HG02938 (cell line): ENCODE data around the gene FUT3.
"Not testable (repeated sequence)": the region's sequence is repeated elsewhere in the genome, so short reads cannot be mapped to it uniquely, and the experiment has no call there.

ENCODE experiments used
- ATAC-seq: cut with Tn5 transposase; IDR thresholded peaks from one replicate; pipeline ENCODE4 v1.9.1; 2021; ENCODE audit warnings: mild to moderate bottlenecking, moderate library complexity; ENCODE audit not compliant: unreplicated experiment

Gene FUT3

GRCh38 chr19:5851302-5851701 lies at the start of gene FUT3:
FUT3 (minus strand) TSS chr19:5851449.
- ATAC-seq: no peak

- ATAC-seq: no peak
Measured at GRCh38 chr19:5900976-5901375, 49.7 kb upstream of the FUT3 start.

GRCh38 chr19:5899728-5900526 lies 48.7 kb upstream of the FUT3 start:
- ATAC-seq: no peak

DNA sequence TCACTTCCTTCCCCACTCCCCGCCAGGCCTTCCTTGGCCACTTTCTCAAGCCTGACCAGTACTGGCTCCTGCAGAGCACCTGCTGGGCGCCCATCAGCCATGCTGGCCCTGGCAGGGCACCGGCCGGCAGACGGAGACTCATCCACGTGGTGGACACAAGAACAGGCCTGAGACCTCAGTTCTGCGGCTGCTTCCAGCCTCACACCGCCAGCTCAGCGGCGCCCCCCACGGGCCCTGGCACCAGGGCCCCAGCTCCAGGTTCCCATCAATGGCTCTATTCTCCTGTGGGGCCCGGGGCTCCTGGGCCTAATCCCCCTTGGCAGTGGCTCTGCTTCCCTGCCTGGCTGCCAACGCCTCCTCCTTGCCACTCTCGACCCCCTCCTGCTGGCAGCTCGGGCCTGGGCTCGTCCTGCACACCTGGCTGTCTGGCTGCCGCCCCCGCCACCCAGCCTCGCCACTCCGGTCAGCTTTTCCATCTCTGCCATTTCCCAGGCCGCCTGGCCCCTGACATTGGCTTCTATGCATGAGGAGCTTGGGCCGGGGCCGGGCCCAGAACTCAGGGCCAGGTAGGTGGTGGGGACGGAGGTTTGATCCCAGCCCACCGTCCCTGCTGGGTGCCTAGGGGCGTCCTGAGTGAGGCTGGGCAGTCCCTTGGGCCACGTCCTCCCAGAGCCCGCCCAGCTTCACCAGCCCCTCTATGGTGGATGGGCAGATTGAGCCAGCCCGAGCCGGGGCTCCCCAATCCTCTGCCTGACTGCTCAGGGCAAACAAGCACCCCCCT lies 46.1 kb upstream of the FUT3 start:
- ATAC-seq: no peak

DNA sequence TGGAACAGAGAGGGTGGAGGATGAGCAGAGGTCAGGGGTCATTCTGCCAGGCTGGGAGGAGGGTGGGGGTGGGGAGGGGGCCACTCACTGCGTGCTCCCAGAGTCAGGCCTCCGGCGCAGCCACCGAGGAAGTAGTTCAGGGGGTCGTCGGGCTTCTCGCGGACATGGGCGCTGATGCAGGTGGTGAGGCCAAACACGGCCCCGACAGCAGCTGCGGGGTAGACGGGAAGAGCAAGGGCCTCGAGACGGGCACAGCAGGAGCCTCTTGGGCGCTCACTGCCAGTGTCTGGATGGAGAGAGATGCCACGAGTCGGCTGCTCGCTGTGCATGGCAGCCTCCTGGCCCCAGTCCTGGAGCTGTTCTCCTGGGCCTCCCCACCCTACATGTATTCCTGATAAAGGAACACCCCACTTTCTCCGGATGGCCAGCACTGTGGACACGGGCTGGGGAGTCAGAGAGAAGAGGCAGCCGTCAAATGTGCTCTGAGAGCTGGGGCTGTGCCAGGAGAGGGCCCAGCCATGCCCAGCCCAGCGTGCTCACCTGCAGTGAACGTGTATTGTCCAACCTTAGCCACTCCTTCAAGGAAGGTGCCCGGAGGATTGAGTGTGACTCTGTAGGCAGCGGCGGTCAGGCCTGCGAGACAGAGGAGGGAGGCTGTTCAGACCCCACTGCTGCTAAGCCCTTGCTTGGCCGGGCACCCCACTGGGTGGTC lies 45.3 kb upstream of the FUT3 start:
- ATAC-seq: no peak

- no peak for ATAC-seq
Measured at GRCh38 chr19:5895890-5896289, 44.6 kb upstream of the FUT3 start.

DNA sequence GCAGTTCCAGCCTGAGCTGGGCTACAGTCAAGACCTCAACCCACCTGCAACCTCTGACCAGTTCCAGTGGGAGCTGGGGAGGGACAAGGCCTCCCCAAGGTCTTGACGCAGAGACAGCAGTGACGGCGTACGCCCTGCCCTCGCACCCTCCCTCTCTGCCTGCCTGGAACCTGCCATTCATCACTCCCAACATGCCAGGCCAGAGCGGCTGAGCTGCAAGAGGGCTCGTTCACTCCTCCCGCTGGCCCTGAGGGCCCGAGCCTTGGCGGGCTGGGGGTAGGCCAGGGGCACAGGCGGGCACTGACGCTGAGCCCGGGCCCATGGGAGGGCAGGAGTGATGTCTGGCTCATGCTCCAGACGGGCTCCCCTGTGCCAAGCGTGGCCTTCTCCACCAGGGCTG lies 44.2 kb upstream of the FUT3 start:
- ATAC-seq: no peak

DNA sequence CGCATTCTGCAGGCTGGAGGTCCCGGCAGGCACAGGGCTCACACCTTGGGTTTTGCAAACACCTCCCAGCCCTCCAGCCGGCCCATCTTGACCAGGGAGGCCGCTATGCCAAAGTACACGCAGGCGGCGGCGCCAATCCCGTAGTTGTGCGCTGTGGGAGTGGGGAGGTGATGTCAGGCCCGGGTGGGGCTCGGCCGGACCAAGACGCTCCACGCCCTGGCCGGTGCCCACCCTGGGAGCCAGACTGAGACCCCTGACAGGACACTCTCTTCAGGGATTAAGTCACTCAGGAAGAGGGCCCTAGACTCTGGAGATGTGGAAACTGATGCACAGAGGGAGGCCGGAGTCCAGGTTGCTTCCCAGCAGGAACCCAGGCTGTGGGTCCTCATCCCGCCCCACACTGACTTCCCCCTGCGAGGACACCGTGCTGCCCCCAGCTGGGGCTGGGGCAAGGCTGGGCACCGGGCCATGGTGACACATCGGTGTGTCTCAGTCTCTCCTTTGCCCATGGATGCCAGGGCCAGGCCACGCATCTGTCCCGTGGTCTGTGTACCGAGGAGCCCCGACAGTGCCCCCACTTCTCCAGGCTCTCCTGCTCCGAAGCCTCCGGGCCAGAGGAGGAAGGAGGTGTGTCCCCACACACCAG lies 43.6 kb upstream of the FUT3 start:
- ATAC-seq: no peak

DNA sequence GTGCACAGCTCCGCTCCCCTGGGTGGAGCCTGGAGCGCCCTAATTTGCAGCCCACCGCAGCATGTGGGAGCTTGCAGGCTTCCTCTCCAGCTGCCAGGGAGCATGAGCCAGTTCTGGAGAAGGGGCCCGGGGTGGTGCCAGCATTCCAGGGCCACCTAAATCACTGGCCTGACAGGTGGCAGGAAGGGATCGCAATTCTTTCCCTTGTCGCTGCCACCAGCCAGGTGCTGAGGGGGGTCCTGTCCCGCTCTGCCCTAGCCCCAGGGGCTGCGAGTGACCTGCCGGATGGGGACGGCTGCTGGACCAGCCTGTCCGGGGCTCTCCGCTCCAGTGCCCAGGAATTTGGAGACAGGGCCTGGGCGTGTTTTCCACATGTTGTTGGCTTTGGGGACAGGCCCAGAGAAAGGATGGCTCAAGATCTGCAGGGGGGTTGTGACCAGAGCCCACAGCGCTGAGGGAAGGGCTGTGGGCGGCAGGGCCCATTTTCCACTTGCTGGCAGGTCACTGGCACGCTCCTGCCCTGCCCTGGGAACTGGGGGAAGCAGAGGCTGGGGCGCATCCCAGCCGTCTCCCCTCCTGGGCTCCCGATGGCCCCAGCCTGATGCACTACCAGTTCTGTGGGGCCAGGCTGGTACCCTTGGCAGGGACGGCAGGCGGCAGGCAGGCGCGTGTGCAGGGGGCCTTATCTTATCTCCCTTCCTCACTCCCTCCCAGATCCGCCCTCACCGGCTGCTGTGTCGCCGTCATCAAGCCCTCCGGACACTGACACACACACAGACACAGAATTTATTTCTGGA lies 42.9 kb upstream of the FUT3 start:
- no peak for ATAC-seq

DNA sequence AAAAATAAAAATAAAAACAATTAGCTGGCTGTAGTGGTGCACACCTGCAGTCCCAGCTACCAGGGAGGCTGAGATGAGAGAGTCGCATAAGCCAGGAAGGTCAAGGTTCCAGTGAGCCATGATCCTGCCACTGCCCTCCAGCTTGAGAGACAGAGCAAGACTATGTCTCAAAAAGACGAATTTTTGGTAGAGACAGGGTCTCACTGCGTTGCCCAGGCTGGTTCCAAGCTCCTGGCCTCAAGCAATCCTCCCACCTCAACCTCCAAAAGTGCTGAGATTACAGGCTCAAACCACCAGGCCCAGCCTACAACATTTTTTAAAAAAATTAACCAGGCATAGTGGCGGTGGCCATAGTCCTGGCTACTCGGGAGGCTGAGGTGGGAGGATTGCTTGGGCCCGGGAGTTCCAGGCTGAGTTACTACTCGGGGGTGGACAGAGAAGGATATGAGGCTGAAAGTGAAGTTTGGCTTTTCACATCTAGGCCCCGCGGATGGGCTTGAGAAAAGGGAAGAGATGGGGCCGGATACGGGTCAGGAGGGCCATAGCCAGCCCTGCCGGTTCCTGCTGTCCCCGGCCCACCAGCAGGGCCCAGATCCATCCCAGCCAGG lies 42.2 kb upstream of the FUT3 start:
- no peak for ATAC-seq

GRCh38 chr19:5892772-5893275 lies 41.6 kb upstream of the FUT3 start:
- no peak for ATAC-seq

DNA sequence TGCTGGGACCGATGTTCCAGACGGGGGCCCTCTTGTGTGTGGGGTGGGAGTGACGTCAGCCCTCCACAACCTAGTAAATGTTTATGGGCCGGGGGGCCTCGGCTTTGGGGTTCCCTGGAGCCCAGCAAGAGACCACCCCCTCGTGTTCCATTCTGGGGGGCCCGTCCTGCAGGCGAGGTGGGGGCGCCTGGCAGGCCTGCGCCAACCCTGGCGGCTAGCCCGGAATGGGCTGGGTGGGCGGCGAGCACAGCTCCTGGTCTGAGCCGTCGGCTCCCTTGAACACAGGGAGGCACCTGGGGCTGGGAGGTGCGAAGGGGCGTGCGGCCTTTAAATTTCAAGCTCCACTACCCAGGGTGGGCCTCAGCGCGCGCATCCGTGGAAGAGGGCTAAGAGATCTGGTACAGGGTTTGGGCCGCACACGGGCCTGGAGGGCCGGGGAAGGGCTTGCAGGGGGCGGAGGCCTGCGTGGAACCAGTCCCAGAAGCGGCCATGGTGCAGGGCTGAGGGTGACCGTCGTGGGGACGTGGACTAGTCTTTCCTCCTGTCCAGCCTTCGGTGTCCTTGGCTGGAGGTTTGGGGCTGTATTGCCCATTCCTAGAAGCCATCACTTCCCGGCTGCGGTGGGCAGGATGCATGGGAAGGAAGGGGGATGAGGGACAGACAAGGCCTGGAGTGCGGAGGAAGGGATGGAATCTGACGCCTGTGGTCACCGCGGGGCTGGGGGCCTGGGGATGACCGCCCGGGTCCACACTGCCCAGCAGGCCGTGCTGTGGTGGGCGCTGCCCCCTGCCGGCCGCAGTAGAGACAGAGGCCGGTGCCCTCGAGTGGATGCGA lies 40.9 kb upstream of the FUT3 start:
- ATAC-seq: no peak

- ATAC-seq: no peak
Measured at GRCh38 chr19:5891572-5891937, 40.3 kb upstream of the FUT3 start.

DNA sequence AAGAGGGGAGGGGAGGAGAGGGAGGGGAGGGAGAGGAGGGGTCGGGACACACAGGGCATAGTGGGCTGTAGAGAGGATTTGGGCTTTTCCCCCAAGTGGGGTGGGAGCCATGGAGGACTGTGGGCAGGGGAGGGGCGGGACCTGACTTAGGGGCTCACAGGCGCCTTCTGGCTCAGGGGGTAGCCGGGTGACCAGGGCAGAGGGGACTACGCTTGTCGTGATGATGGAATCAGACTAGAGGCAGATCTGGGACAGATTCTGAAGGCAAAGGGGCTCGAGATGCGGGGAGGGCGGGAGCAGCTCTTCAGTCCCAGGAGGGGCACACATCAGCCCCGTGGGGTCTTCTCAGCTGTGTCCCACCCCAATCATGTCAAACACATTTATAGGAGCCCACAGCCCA lies 38.9 kb upstream of the FUT3 start:
- ATAC-seq: no peak

- no peak for ATAC-seq
Measured at GRCh38 chr19:5889288-5889971, 38.2 kb upstream of the FUT3 start.

DNA sequence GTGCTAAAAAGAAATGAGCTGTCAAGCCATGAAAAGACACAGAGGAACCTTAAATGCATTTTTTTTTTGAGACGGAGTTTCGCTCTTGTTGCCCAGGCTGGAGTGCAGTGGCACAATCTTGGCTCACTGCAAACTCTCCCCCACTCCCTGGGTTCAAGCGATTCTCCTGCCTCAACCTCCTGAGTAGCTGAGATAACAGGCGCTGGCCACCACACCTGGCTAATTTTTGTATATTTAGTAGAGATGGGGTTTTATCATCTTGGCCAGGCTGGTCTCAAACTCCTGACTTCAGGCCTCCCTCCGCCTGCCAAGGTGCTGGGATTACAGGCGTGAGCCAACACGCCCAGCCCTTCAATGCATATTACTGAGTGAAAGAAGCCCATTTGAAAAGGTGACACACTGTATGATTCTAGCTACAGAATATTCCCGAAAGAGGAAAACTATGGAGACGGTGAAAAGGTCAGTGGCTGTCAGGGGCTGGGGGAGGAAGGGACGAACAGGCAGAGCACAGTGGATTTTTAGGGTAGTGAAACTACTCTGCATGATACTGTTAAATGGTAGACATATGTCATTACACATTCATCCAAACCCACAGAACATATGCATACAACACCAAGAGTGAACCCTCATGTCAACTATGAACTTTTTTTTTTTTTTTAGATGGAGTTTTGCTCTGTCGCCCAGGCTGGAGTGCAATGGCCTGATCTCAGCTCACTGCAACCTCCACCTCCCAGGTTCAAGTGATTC lies 33.0 kb upstream of the FUT3 start:
- ATAC-seq: not testable (repeated sequence)

GRCh38 chr19:5883157-5883873 lies 32.1 kb upstream of the FUT3 start:
- not testable (repeated sequence) for ATAC-seq
